Measurements from ENCODE around the gene STEAP1.

Gene STEAP1

GRCh38 chr7:90167361-90167760 is 13.1 kb downstream of the STEAP1 start:
- Histone ChIP-seq H3K27me3 (ENCODE audit: insufficient read depth, low read length, poor library complexity, severe bottlenecking) (no peaks in the 10 kb centered on the region), H3K4me1 (ENCODE audit: insufficient read depth, low read length, poor library complexity, severe bottlenecking) (no peaks in the 10 kb centered on the region), H3F3A (ENCODE audit: low read depth) (no peaks in the 10 kb centered on the region), H3K9ac (ENCODE audit: low read depth, low read length, poor library complexity, severe bottlenecking) (no peak overlapping the region), H3K79me2 (ENCODE audit: insufficient read depth, low read length) (no peaks in the 10 kb centered on the region), H3K36me3 (ENCODE audit: insufficient read depth, low read length) (no peaks in the 10 kb centered on the region), H3K4me3 (ENCODE audit: low read length, poor library complexity, severe bottlenecking) (no peak overlapping the region), H4K20me1 (ENCODE audit: insufficient read depth, low read length, poor library complexity, severe bottlenecking) (no peaks in the 10 kb centered on the region), H3K9me3 (ENCODE audit: insufficient read depth, low read depth, low read length) (no peaks in the 10 kb centered on the region), H3K4me2 (ENCODE audit: low read depth, low read length, poor library complexity, severe bottlenecking) (no peak overlapping the region), H2AFZ (ENCODE audit: low read length) (no peak overlapping the region), H3K9me2 (replicated peaks; ENCODE audit: low read depth, low read length) (no peaks in the 10 kb centered on the region)
- TF ChIP-seq EZH2phosphoT487 (IDR thresholded peaks at IDR 0.05; ENCODE audit: borderline replicate concordance) (no peak), CTCF (conservative IDR thresholded peaks at IDR 0.05; ENCODE audit: low read length) (no peak)

- Histone ChIP-seq H3K9me3 (ENCODE audit: insufficient read depth, low read depth, low read length) (no peaks in the 10 kb centered on the region), H3K27me3 (ENCODE audit: insufficient read depth, low read length, poor library complexity, severe bottlenecking) (no peaks in the 10 kb centered on the region), H2AFZ (ENCODE audit: low read length) (no peak overlapping the region), H3K9ac (ENCODE audit: low read depth, low read length, poor library complexity, severe bottlenecking) (no peak overlapping the region), H3K4me2 (ENCODE audit: low read depth, low read length, poor library complexity, severe bottlenecking) (no peak overlapping the region), H3K79me2 (ENCODE audit: insufficient read depth, low read length) (no peaks in the 10 kb centered on the region), H3K4me1 (ENCODE audit: insufficient read depth, low read length, poor library complexity, severe bottlenecking) (no peaks in the 10 kb centered on the region), H3K4me3 (ENCODE audit: low read length, poor library complexity, severe bottlenecking) (no peak overlapping the region), H3F3A (ENCODE audit: low read depth) (no peaks in the 10 kb centered on the region), H3K36me3 (ENCODE audit: insufficient read depth, low read length) (no peaks in the 10 kb centered on the region), H3K9me2 (replicated peaks; ENCODE audit: low read depth, low read length) (no peaks in the 10 kb centered on the region), H4K20me1 (ENCODE audit: insufficient read depth, low read length, poor library complexity, severe bottlenecking) (no peaks in the 10 kb centered on the region)
- no peak for TF ChIP-seq EZH2phosphoT487 (IDR thresholded peaks at IDR 0.05; ENCODE audit: borderline replicate concordance)
- TF ChIP-seq CTCF (conservative IDR thresholded peaks at IDR 0.05; ENCODE audit: low read length), result no peak
These were observed 15.6 kb downstream of the STEAP1 start for GRCh38 chr7:90169891-90170290.

- Histone ChIP-seq H3K36me3 (ENCODE audit: insufficient read depth, low read length) (no peaks in the 10 kb centered on the region), H3K27me3 (ENCODE audit: insufficient read depth, low read length, poor library complexity, severe bottlenecking) (no peaks in the 10 kb centered on the region), H3K79me2 (ENCODE audit: insufficient read depth, low read length) (no peaks in the 10 kb centered on the region), H3F3A (ENCODE audit: low read depth) (no peaks in the 10 kb centered on the region), H4K20me1 (ENCODE audit: insufficient read depth, low read length, poor library complexity, severe bottlenecking) (no peaks in the 10 kb centered on the region), H2AFZ (ENCODE audit: low read length) (no peak overlapping the region), H3K9me2 (replicated peaks; ENCODE audit: low read depth, low read length) (no peaks in the 10 kb centered on the region), H3K9me3 (ENCODE audit: insufficient read depth, low read depth, low read length) (peaks cover 6% of the 10 kb centered on the region; the same call in 1 of the 2 replicates), H3K4me2 (ENCODE audit: low read depth, low read length, poor library complexity, severe bottlenecking) (no peak overlapping the region), H3K4me1 (ENCODE audit: insufficient read depth, low read length, poor library complexity, severe bottlenecking) (no peaks in the 10 kb centered on the region), H3K4me3 (ENCODE audit: low read length, poor library complexity, severe bottlenecking) (no peak overlapping the region), H3K9ac (ENCODE audit: low read depth, low read length, poor library complexity, severe bottlenecking) (no peak overlapping the region)
- no peak for TF ChIP-seq CTCF (conservative IDR thresholded peaks at IDR 0.05; ENCODE audit: low read length)
- no peak for TF ChIP-seq EZH2phosphoT487 (IDR thresholded peaks at IDR 0.05; ENCODE audit: borderline replicate concordance)
These were observed 17.9 kb downstream of the STEAP1 start for GRCh38 chr7:90172121-90172520.
